CD8-positive, alpha-beta memory T cell (primary cell): ENCODE data around the gene CHD9NB. TPM values are rescaled to one million over a fixed set of nuclear protein-coding genes. Genes with fewer than 3 reads are reported as not detected.
"Not testable (repeated sequence)": the region's sequence is repeated elsewhere in the genome, so short reads cannot be mapped to it uniquely, and the experiment has no call there.

ENCODE experiments used
- CTCF ChIA-PET: fragments of 350-600 bp; sonication (Branson Sonifier 250); formaldehyde crosslinking; loops from one replicate; lab custom pipeline; 2021; ENCODE audit warnings: antibody characterized with exemption; lab: Charles Lee
- POLR2A ChIA-PET: fragments of 350-600 bp; sonication (Branson Sonifier 250); formaldehyde crosslinking; loops from one replicate; lab custom pipeline; 2021; ENCODE audit warnings: antibody characterized with exemption; lab: Charles Lee
- DNase-seq, 5 donors: peaks; one replicate each; pipeline versions ENCODE4 v3.0.0 to v3.0.0-alpha.2; 2020 to 2022; ENCODE audit warnings: mixed read lengths in 1 of 5
- H3K27ac ChIP-seq: one replicate; pipeline ENCODE4 v1.7.0; 2013; ENCODE audit warnings: low read depth, mild to moderate bottlenecking, low read length, moderate library complexity
- H3K27me3 ChIP-seq: 2 replicates; pipeline ENCODE4 v1.7.0; 2013; ENCODE audit warnings: low read length, mild to moderate bottlenecking; ENCODE audit not compliant: insufficient read depth, poor library complexity, severe bottlenecking
- H3K36me3 ChIP-seq: 2 replicates; pipeline ENCODE4 v1.7.0; 2013; ENCODE audit warnings: mild to moderate bottlenecking, low read length, moderate library complexity; ENCODE audit not compliant: insufficient read depth
- H3K4me1 ChIP-seq: 2 replicates; pipeline ENCODE4 v1.7.0; 2013; ENCODE audit warnings: mild to moderate bottlenecking, low read length, moderate library complexity; ENCODE audit not compliant: insufficient read depth
- H3K4me3 ChIP-seq: 2 replicates; pipeline ENCODE4 v1.7.0; 2013; ENCODE audit warnings: mild to moderate bottlenecking, low read length
- H3K9me3 ChIP-seq: 2 replicates; pipeline ENCODE4 v1.7.0; 2013; ENCODE audit warnings: mild to moderate bottlenecking, low read length
- H3K27ac Mint-ChIP-seq, 8 donors: one replicate each; pipeline ENCODE4 v1.8.0; 2020 to 2021; ENCODE audit warnings: mixed read lengths in 8 of 8, mild to moderate bottlenecking in 6 of 8, inconsistent platforms in 3 of 8, moderate library complexity in 3 of 8
- H3K27me3 Mint-ChIP-seq, 2 donors: one replicate each; pipeline ENCODE4 v1.8.0; 2020 to 2021; ENCODE audit warnings: mixed read lengths in 2 of 2, mild to moderate bottlenecking in 1 of 2, moderate library complexity in 1 of 2
- H3K36me3 Mint-ChIP-seq, 3 donors: one replicate each; pipeline ENCODE4 v1.8.0; 2020 to 2021; ENCODE audit warnings: mixed read lengths in 3 of 3, inconsistent platforms in 1 of 3, mild to moderate bottlenecking in 1 of 3
- H3K4me1 Mint-ChIP-seq, 3 donors: one replicate each; pipeline ENCODE4 v1.8.0; 2020 to 2021; ENCODE audit warnings: mixed read lengths in 3 of 3, inconsistent platforms in 1 of 3, mild to moderate bottlenecking in 1 of 3
- H3K4me3 Mint-ChIP-seq, 7 donors: one replicate each; pipeline ENCODE4 v1.8.0; 2020 to 2021; ENCODE audit warnings: mixed read lengths in 7 of 7, mild to moderate bottlenecking in 6 of 7, moderate library complexity in 4 of 7, inconsistent platforms in 2 of 7
- H3K9me3 Mint-ChIP-seq, 5 donors: one replicate each; pipeline ENCODE4 v1.8.0; 2020 to 2022; ENCODE audit warnings: mixed read lengths in 5 of 5, mild to moderate bottlenecking in 3 of 5, moderate library complexity in 2 of 5, inconsistent platforms in 1 of 5
- polyA plus RNA-seq: library from polyadenylated mRNA; unstranded; fragments of 300-500 nt; fragmentation: Illumina TruSeq; gene quantifications from one replicate; pipeline ENCODE4 v1.2.3, GENCODE V29; 2021
- total RNA-seq, 2 experiments: library from RNA; stranded (reverse); gene quantifications; one replicate each; pipeline ENCODE4 v1.2.3, GENCODE V29; 2021

The CHD9NB gene
- total and polyA plus RNA-seq, 3 experiments from 2014 or later, result 0.79 to 1.0 TPM; not detected in 1

GRCh38 chr16:53081686-53082407 lies 29.1 kb upstream of the CHD9NB start:
- Histone ChIP-seq H3K9me3 (no peaks in the 10 kb centered on the region), H3K4me3 (no peak overlapping the region), H3K36me3 (no peaks in the 10 kb centered on the region), H3K4me1 (no peaks in the 10 kb centered on the region), H3K27me3 (no peaks in the 10 kb centered on the region), H3K27ac (no peak overlapping the region)
- DNase-seq, result no peak
- H3K27me3 Mint-ChIP-seq, result no peaks in the 10 kb centered on the region
- ChIA-PET POLR2A (no interaction called here), CTCF (interaction anchor here (1.0 to 1.1 kb wide), 2 partner anchors 24 to 27 kb away, joined by 3 read pairs; no protein-coding TSS in a partner anchor)
- H3K27ac Mint-ChIP-seq, result no peak overlapping the region
- H3K9me3 Mint-ChIP-seq, result no peaks in the 10 kb centered on the region
- H3K36me3 Mint-ChIP-seq, result peaks cover 6 to 13% (median 11%) of the 10 kb centered on the region in 3 donors
- H3K4me1 Mint-ChIP-seq, result peaks cover 19 to 29% (median 22%) of the 10 kb centered on the region in 3 donors
- no peak overlapping the region for H3K4me3 Mint-ChIP-seq

- Histone ChIP-seq H3K36me3 (no peaks in the 10 kb centered on the region), H3K9me3 (no peaks in the 10 kb centered on the region), H3K27me3 (no peaks in the 10 kb centered on the region), H3K4me1 (no peaks in the 10 kb centered on the region), H3K4me3 (no peak overlapping the region), H3K27ac (no peak overlapping the region)
- Mint-ChIP-seq H3K9me3 (no peaks in the 10 kb centered on the region), H3K4me3 (peak overlapping the region in 1 of 7 donors; percentile 16), H3K4me1 (peaks cover 19 to 29% (median 22%) of the 10 kb centered on the region in 3 donors), H3K27ac (peak overlapping the region in 2 of 8 donors; percentile 8 to 32), H3K36me3 (peaks cover 6 to 13% (median 11%) of the 10 kb centered on the region in 3 donors), H3K27me3 (no peaks in the 10 kb centered on the region)
- POLR2A ChIA-PET, result no interaction called here
- CTCF ChIA-PET, result no interaction called here
- DNase-seq, result no peak
These were observed 28.3 kb upstream of the CHD9NB start for GRCh38 chr16:53081032-53081424.

DNA sequence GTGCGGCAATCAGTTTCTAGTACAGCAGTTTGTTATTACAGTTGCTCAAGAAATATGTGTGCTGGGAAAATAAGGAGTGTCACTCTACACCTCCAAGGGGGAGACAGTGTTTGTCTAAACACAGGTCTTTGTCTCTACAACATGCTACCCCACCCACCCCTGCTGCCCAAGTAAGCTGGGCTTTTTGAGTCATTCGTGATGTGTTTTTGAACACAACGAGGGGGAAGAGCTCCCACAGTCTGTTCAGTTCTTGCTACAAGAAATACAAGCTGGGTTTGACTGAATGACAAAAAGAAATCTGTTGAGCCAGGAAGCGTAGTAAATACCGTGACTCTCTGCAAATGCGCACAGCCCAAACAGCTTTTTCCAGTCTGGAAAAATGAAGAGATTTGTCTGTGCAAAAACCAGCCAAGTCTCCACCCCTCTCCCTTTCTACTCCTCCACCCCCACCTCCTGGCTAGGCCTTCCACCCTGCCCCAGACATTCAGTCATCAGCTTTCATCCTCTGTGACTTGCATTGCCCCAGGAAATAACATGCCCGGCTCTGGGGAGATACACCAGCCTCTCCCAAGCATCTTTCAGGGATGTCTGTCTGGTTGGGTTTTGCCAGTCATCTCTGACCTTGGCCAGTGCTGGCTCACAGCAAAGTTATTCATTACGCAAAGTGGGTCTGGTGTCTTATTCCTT lies 27.8 kb upstream of the CHD9NB start:
- Histone ChIP-seq H3K4me3 (no peak overlapping the region), H3K27me3 (no peaks in the 10 kb centered on the region), H3K4me1 (no peaks in the 10 kb centered on the region), H3K27ac (no peak overlapping the region), H3K36me3 (no peaks in the 10 kb centered on the region), H3K9me3 (no peaks in the 10 kb centered on the region)
- H3K4me1 Mint-ChIP-seq, result peaks cover 18 to 29% (median 22%) of the 10 kb centered on the region in 3 donors
- H3K27ac Mint-ChIP-seq, result peak overlapping the region in 2 of 8 donors; percentile 8 to 32
- no peak for DNase-seq
- CTCF ChIA-PET, result interaction anchor here (1.6 kb wide), 1 partner anchor 26 kb away, joined by 7 read pairs; the partner anchor contains the start of gene CHD9
- no peaks in the 10 kb centered on the region for H3K27me3 Mint-ChIP-seq
- H3K4me3 Mint-ChIP-seq, result peak overlapping the region in 1 of 7 donors; percentile 49
- no peaks in the 10 kb centered on the region for H3K9me3 Mint-ChIP-seq
- POLR2A ChIA-PET, result no interaction called here
- peaks cover 8 to 14% (median 12%) of the 10 kb centered on the region in 3 donors for H3K36me3 Mint-ChIP-seq

- H3K27ac Mint-ChIP-seq, result no peak overlapping the region
- H3K27me3 ChIP-seq, result no peaks in the 10 kb centered on the region
- H3K36me3 Mint-ChIP-seq, result peaks cover 5 to 19% (median 14%) of the 10 kb centered on the region in 3 donors
- no peaks in the 10 kb centered on the region for H3K36me3 ChIP-seq
- no peaks in the 10 kb centered on the region for H3K4me1 ChIP-seq
- peaks cover 0 to 1% (median 0%) of the 10 kb centered on the region in 5 donors for H3K9me3 Mint-ChIP-seq
- no peaks in the 10 kb centered on the region for H3K9me3 ChIP-seq
- H3K4me1 Mint-ChIP-seq, result peaks cover 17 to 31% (median 25%) of the 10 kb centered on the region in 3 donors
- no peaks in the 10 kb centered on the region for H3K27me3 Mint-ChIP-seq
- CTCF ChIA-PET, result interaction anchor here (1.2 to 1.6 kb wide), 2 partner anchors 12 to 24 kb away, joined by 3 to 7 read pairs; partner anchors contain the start of gene CHD9
- peak overlapping the region; percentile 33 for H3K27ac ChIP-seq
- DNase-seq, result no peak
- H3K4me3 Mint-ChIP-seq, result no peak overlapping the region
- no peak overlapping the region for H3K4me3 ChIP-seq
- POLR2A ChIA-PET, result no interaction called here
These were observed 26.2 kb upstream of the CHD9NB start for GRCh38 chr16:53078765-53079485.

DNA sequence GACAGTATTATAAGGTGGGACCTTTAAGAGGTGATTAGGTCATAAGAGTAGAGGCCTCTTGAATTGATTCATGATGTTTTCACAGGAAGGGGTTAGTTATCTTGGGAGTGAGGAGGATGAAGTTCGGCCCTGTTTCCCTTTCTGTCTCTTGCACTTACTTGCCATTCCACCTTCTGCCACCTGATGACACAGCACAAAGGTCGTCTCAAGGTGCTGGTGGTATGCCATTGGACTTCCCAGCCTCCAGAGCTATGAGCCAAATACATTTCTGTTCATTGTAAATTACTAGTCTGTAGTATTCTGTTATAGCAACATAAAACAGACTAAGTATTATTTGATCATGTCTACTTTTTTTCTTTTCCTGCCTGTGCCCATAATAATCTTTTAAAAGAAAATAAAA lies 25.6 kb upstream of the CHD9NB start:
- Mint-ChIP-seq H3K4me1 (peaks cover 17 to 36% (median 29%) of the 10 kb centered on the region in 3 donors), H3K36me3 (peaks cover 5 to 21% (median 15%) of the 10 kb centered on the region in 3 donors), H3K27ac (peak overlapping the region in 1 of 8 donors; percentile 30), H3K9me3 (peaks cover 0 to 5% (median 0%) of the 10 kb centered on the region in 5 donors), H3K4me3 (no peak overlapping the region), H3K27me3 (no peaks in the 10 kb centered on the region)
- ChIA-PET POLR2A (no interaction called here), CTCF (no interaction called here)
- Histone ChIP-seq H3K4me1 (no peaks in the 10 kb centered on the region), H3K4me3 (no peak overlapping the region), H3K27ac (no peak overlapping the region), H3K9me3 (no peaks in the 10 kb centered on the region), H3K36me3 (no peaks in the 10 kb centered on the region), H3K27me3 (no peaks in the 10 kb centered on the region)
- DNase-seq, result no peak

DNA sequence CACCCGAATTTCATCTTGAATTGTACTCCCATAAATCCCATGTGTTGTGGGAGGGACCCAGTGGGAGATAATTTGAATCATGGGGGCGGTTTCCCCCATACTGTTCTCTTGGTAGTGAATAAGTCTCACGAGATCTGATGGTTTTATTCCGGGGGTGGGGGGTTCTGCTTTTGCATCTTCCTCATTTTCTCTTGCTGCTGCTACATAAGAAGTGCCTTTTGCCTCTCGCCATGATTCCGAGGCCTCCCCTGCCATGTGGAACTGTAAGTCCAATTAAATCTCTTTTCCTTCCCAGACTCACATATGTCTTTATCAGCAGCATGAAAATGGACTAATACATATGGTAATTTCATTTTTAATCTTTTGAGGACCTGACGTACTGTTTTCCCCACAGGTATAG lies 22.8 kb upstream of the CHD9NB start:
- H3K36me3 Mint-ChIP-seq, result peaks cover 5 to 21% (median 12%) of the 10 kb centered on the region in 3 donors
- H3K9me3 Mint-ChIP-seq, H3K4me3 ChIP-seq, H3K27ac Mint-ChIP-seq, POLR2A ChIA-PET, H3K9me3 ChIP-seq, H3K27me3 ChIP-seq, CTCF ChIA-PET, H3K4me3 Mint-ChIP-seq, H3K27ac ChIP-seq, DNase-seq, H3K4me1 ChIP-seq, H3K36me3 ChIP-seq, H3K27me3 Mint-ChIP-seq: not testable (repeated sequence)
- peaks cover 24 to 42% (median 36%) of the 10 kb centered on the region in 3 donors for H3K4me1 Mint-ChIP-seq

DNA sequence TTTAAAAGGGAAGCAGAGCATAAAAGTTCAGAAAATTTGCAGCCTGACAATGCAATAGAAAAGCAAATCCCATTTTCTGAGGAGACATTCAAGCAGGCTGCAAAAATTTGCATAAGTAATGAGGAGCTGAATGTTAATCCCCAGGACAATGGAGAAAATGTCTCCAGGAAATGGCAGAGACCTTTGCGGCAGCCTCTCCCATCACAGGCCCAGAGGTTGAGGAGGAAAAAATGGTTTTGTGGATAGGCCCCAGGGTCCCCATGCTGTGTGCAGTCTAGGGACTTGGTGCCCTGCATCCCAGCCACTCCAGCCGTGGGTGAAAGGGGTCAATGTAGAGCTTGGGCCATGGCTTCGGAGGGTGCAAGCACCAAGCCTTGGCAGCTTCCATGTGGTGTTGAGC lies 21.6 kb upstream of the CHD9NB start:
- H3K27me3 Mint-ChIP-seq, result not testable (repeated sequence)

More for the DNA sequence above, 21.6 kb upstream of the CHD9NB start:
- Mint-ChIP-seq H3K4me1 (peaks cover 36 to 46% (median 44%) of the 10 kb centered on the region in 3 donors), H3K36me3 (peaks cover 5 to 21% (median 12%) of the 10 kb centered on the region in 3 donors), H3K27ac (peak overlapping the region in 1 of 8 donors; percentile 82)
- H3K27ac ChIP-seq, H3K9me3 ChIP-seq, H3K4me3 Mint-ChIP-seq, H3K27me3 ChIP-seq, CTCF ChIA-PET, H3K9me3 Mint-ChIP-seq, DNase-seq, POLR2A ChIA-PET, H3K4me3 ChIP-seq, H3K36me3 ChIP-seq: not testable (repeated sequence)
- peaks cover 12% of the 10 kb centered on the region for H3K4me1 ChIP-seq
